Measurements from ENCODE around the gene MORC3. TPM values are rescaled to one million over a fixed set of nuclear protein-coding genes. Genes with fewer than 3 reads are reported as not detected.
"Not testable (repeated sequence)": the region's sequence is repeated elsewhere in the genome, so short reads cannot be mapped to it uniquely, and the experiment has no call there.

MORC3 gene
- total RNA-seq, 2 donors from 2014 or later = 32.6 to 41.8 TPM

DNA sequence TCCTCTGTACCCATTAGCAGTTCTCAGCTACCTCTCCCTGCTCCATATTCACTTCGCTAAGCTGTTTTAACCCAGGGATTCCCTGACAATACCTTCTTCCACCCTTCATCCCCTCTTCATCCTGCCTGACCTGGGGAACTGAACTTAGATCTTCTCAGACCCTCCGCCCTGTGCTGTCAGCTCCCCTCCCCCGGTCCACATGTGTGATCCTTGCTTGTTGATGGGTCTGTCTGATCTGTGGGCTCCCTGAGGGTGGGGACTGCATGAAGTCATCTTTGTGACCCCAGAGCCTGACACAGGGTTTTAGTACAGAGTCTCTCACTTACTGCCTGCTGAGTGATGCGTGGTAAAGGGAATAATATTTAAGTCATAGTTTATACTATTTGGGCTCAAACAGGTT lies 77.0 kb downstream of the MORC3 start:
- peak overlapping the region in 1 of 2 donors; percentile 46 for H3K27ac Mint-ChIP-seq
- peaks cover 26 to 28% of the 10 kb centered on the region in 2 donors for H3K36me3 Mint-ChIP-seq
- ATAC-seq = peak in 1 of 2 donors; percentile 24

DNA sequence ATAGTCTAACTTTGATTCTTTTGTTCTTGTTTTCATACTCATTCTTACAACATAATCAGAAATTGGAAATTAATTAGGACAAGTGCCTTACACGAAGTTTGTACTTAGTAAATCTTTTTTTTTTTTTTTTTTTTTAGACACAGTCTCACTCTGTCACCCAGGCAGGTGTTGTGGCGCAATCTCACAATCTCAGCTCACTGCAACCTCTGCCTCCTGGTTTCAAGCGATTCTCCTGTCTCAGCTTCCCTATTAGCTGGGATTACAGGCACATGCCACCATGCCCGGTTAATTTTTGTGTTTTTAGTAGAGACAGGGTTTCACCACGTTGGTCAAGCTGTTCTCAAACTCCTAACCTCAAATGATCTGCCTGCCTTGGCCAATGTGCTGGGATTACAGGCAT lies 77.6 kb downstream of the MORC3 start:
- H3K9me3 Mint-ChIP-seq = no peaks in the 10 kb centered on the region
- ATAC-seq (no peak), DNase-seq (ENCODE audit: low spot score in 2 of 2) (no peak)
- peaks cover 22 to 28% of the 10 kb centered on the region in 2 donors for H3K36me3 Mint-ChIP-seq
- no peak overlapping the region for H3K27ac Mint-ChIP-seq

More for the DNA sequence above, 77.0 kb downstream of the MORC3 start:
- no peaks in the 10 kb centered on the region for H3K9me3 Mint-ChIP-seq
- DNase-seq (ENCODE audit: low spot score in 2 of 2) = no peak

DNA sequence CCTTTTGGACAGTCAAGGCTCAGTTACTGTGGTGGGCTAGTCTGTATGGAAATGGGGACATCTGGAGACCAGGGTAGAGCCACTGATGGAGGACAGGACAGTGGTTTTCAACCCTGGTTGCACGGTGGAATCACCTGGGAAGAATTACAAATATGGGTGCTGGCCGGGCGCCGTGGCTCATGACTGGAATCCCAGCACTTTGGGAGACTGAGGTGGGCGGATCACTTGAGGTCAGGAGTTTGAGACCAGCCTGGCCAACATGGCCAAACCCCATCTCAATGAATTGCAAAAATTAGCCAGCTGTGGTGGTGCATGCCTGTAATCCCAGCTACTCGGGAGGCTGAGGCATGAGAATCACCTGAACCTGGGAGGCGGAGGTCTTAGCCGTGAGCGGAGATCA lies 79.7 kb downstream of the MORC3 start:
- DNase-seq (ENCODE audit: low spot score in 2 of 2); H3K9me3 Mint-ChIP-seq; H3K27ac Mint-ChIP-seq; ATAC-seq: not testable (repeated sequence)
- H3K36me3 Mint-ChIP-seq = peaks cover 16 to 22% of the 10 kb centered on the region in 2 donors

DNA sequence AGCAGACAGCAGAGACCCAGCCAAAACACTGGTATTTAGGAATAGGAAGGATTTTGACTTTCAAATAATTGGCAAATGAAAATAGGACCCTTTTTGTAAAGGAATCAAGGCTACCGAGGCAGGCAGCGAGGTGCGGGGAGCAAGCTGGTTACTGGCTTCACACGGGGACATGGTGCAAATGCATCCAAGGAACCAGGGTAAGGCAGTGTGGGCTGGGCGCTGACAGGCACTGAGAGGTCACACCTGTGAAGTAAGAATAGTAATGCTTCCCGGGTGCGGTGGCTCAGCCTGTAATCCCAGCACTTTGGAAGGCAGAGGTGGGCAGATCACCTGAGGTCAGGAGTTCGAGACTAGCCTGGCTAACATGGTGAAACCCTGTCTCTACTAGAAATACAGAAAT lies 80.7 kb downstream of the MORC3 start:
- peaks cover 16 to 22% of the 10 kb centered on the region in 2 donors for H3K36me3 Mint-ChIP-seq
- no peak overlapping the region for H3K27ac Mint-ChIP-seq
- ATAC-seq (peak in 1 of 2 donors; percentile 54), DNase-seq (ENCODE audit: low spot score in 2 of 2) (no peak)
- H3K9me3 Mint-ChIP-seq = no peaks in the 10 kb centered on the region

GRCh38 chr21:36402339-36402738 lies 82.3 kb downstream of the MORC3 start:
- Mint-ChIP-seq H3K36me3 (peaks cover 10 to 12% of the 10 kb centered on the region in 2 donors), H3K9me3 (no peaks in the 10 kb centered on the region), H3K27ac (no peak overlapping the region)
- ATAC-seq (no peak), DNase-seq (ENCODE audit: low spot score in 2 of 2) (no peak)

GRCh38 chr21:36403713-36404112 lies 83.7 kb downstream of the MORC3 start:
- peaks cover 10 to 12% of the 10 kb centered on the region in 2 donors for H3K36me3 Mint-ChIP-seq
- no peaks in the 10 kb centered on the region for H3K9me3 Mint-ChIP-seq
- ATAC-seq (no peak), DNase-seq (ENCODE audit: low spot score in 2 of 2) (no peak)
- H3K27ac Mint-ChIP-seq = peak overlapping the region in 1 of 2 donors; percentile 46

GRCh38 chr21:36408568-36408967 lies 88.6 kb downstream of the MORC3 start:
- ATAC-seq = no peak
- peaks cover 21 to 26% of the 10 kb centered on the region in 2 donors for H3K36me3 Mint-ChIP-seq
- H3K27ac Mint-ChIP-seq = no peak overlapping the region

GRCh38 chr21:36411301-36411700 lies 91.3 kb downstream of the MORC3 start:
- no peaks in the 10 kb centered on the region for H3K9me3 Mint-ChIP-seq
- DNase-seq (ENCODE audit: low spot score in 2 of 2) (no peak), ATAC-seq (no peak)

More at GRCh38 chr21:36408568-36408967, 88.6 kb downstream of the MORC3 start:
- DNase-seq (ENCODE audit: low spot score in 2 of 2) = no peak
- H3K9me3 Mint-ChIP-seq = no peaks in the 10 kb centered on the region

GRCh38 chr21:36412916-36413315 lies 92.9 kb downstream of the MORC3 start:
- Mint-ChIP-seq H3K9me3 (no peaks in the 10 kb centered on the region), H3K27ac (peak overlapping the region in 1 of 2 donors; percentile 17), H3K36me3 (peaks cover 31 to 41% of the 10 kb centered on the region in 2 donors)
- ATAC-seq (no peak), DNase-seq (ENCODE audit: low spot score in 2 of 2) (no peak)

More at GRCh38 chr21:36411301-36411700, 91.3 kb downstream of the MORC3 start:
- Mint-ChIP-seq H3K27ac (no peak overlapping the region), H3K36me3 (peaks cover 28 to 39% of the 10 kb centered on the region in 2 donors)

GRCh38 chr21:36415375-36415774 lies 95.4 kb downstream of the MORC3 start:
- Mint-ChIP-seq H3K36me3 (peaks cover 27 to 37% of the 10 kb centered on the region in 2 donors), H3K9me3 (no peaks in the 10 kb centered on the region), H3K27ac (no peak overlapping the region)
- DNase-seq (ENCODE audit: low spot score in 2 of 2) = no peak
- no peak for ATAC-seq

DNA sequence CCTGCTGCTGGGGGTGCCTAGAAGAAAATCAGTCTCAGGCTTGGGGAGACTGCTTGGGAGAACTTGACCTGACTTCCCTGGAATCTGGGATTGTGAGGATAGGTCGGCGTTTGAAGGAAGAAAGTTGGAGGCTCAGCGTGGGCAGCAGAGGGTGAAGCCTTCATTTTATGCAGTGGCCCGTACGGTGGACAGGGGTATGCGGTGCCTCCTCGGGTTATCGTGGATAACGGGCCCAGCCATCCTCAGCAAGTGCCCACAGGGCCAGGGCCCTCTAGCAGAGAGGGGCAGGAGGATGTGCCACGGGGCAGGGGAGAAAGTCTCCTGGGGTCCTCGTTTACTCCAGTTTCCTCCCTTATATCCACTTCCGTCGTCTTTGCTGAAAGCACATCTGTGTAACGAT lies 99.2 kb downstream of the MORC3 start:
- Mint-ChIP-seq H3K27ac (peak overlapping the region in 1 of 2 donors; percentile 12), H3K36me3 (peaks cover 8 to 18% of the 10 kb centered on the region in 2 donors), H3K9me3 (no peaks in the 10 kb centered on the region)
- DNase-seq (ENCODE audit: low spot score in 2 of 2) = no peak
- ATAC-seq = no peak

GRCh38 chr21:36419996-36420395 lies 100.0 kb downstream of the MORC3 start:
- peaks cover 8 to 10% of the 10 kb centered on the region in 2 donors for H3K36me3 Mint-ChIP-seq
- peak in 1 of 2 donors; percentile 54 for DNase-seq (ENCODE audit: low spot score in 2 of 2)
- ATAC-seq = peak; percentile 68 to 72
- peak overlapping the region in 1 of 2 donors; percentile 85 for H3K27ac Mint-ChIP-seq
- no peaks in the 10 kb centered on the region for H3K9me3 Mint-ChIP-seq

DNA sequence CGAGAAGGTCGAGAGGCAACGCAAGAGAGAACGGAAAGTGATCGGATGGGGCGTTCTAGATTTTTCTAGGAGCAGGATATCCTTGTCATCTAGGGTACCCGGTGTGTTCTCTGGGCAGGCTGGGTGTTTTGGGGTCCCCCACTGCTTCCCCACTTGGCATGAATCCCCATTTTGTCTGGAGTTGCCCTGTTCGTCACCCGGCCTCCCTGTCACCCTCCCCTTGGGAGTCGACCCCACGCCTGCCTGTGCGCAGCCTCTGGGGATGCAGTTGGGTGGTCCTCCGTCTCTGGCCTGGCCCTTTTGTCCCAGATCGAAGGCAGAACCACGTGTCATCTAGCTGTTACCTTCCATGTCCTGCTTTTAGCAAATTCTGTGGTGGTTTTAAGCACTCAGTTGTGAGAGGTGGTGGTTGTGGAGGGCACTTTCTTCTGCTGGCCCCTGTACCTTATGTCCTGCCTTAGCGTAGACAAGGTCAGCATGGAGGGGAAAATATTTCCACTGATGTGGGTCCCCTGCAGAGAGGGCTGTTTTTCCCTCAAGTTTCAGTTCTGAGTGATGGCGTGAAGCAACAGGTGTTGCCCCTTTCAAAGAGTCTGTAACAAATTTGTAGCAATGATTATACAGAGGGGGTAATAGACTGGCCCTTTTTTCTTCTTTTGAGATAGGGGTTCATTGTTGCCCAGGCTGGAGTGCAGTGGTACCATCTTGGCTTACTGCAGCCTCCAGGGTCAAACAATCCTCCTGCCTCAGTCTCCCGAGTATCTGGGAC lies 100.8 kb downstream of the MORC3 start:
- Mint-ChIP-seq H3K27ac (peak overlapping the region in 1 of 2 donors; percentile 85), H3K36me3 (peaks cover 7 to 8% of the 10 kb centered on the region in 2 donors), H3K9me3 (no peaks in the 10 kb centered on the region)
- DNase-seq (ENCODE audit: low spot score in 2 of 2) (no peak), ATAC-seq (no peak)

DNA sequence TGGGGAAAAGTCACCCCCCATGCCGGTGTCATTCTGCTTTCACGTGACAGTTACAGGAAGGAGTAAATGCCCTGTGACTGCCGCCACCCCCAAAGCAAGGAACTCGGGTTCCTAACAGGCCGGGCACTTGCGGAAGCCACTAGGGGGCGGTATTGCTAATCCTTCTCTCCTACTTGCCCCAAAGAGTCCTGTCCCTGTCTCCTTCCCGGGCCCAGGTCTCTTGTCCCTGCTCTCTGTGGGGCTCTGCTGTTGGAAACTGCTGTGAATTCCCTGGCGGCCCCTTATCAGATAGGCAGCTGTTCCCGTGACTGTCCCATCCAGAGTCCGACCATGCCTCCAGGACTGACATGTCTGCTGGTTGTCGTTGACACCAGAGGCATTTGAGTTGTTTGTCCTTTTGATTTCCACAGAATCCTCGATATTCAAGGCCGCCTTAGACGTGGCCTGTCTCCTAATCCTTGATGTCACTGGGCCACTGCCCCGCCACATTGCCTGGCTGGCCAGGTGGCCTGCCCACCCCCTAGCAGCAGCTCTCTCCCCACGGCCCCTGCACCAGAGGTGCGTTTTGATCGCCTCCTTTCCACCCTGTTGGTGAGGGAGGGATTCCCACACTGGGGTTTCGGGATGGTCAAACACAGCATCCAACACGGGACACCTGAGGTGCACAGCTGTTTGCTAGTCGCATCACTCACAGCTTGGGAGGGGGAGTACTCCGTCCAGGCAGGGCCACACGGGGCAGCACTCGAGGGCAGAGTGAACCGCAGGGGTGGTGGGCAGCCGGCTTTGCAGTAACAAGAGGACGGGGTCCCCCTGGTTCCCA lies 102.5 kb downstream of the MORC3 start:
- DNase-seq (ENCODE audit: low spot score in 2 of 2) (peak in 1 of 2 donors; percentile 60), ATAC-seq (peak; percentile 43 to 47)
- Mint-ChIP-seq H3K27ac (no peak overlapping the region), H3K9me3 (no peaks in the 10 kb centered on the region), H3K36me3 (no peaks in the 10 kb centered on the region)

- DNase-seq (ENCODE audit: low spot score in 2 of 2) (no peak), ATAC-seq (no peak)
- Mint-ChIP-seq H3K9me3 (no peaks in the 10 kb centered on the region), H3K27ac (peak overlapping the region; percentile 32 to 47), H3K36me3 (no peaks in the 10 kb centered on the region)
Observed at GRCh38 chr21:36423771-36424433, 103.9 kb downstream of the MORC3 start.

DNA sequence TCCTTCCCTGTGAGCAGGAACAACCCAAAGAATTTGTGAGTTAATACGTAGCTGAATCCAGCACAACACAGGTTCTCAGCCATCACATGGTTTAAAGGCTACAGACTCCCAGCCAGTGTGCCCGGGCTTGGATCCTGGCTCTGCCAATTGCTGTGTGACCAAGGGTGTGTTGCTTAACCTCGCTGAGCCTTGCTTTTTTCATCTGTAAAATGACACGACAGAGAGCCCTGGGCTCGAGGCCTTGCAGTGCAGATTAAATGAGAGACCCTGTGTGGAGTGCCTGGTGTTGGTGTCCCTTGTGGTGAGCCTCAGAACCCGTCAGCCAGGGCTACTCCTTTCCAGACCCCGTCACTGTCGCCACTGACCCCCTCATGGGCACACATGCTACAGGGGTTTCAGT lies 104.6 kb downstream of the MORC3 start:
- DNase-seq (ENCODE audit: low spot score in 2 of 2) (no peak), ATAC-seq (no peak)
- H3K36me3 Mint-ChIP-seq = no peaks in the 10 kb centered on the region
- peak overlapping the region in 1 of 2 donors; percentile 32 for H3K27ac Mint-ChIP-seq
- no peaks in the 10 kb centered on the region for H3K9me3 Mint-ChIP-seq

- ATAC-seq (no peak), DNase-seq (ENCODE audit: low spot score in 2 of 2) (no peak)
- peaks cover 0 to 1% of the 10 kb centered on the region in 2 donors for H3K36me3 Mint-ChIP-seq
- H3K27ac Mint-ChIP-seq = no peak overlapping the region
- H3K9me3 Mint-ChIP-seq = no peaks in the 10 kb centered on the region
Observed at GRCh38 chr21:36425286-36425685, 105.3 kb downstream of the MORC3 start.
